Panc1 (cell line): ENCODE data around the gene SLC6A6. TPM values are rescaled to one million over a fixed set of nuclear protein-coding genes. Genes with fewer than 3 reads are reported as not detected.
A peak's percentile ranks its signal among the peaks of the same experiment; 100 is the strongest.

Source experiments
- ATAC-seq: fragments of 200-7000 bp; cut with Tn5 transposase; 2 replicates; pipeline ENCODE4 v1.9.1; 2020; ENCODE audit warnings: mild to moderate bottlenecking, moderate library complexity
- BruUV-seq: library from RNA; stranded (reverse); fragments of 400-500 nt; replicated peaks from 2 replicates; lab custom pipeline; 2021; lab: Mats Ljungman, UMichigan
- CTCF ChIA-PET: fragments of 300-600 bp; sonication (Branson Sonifier 250); formaldehyde crosslinking; loops from one replicate; lab custom pipeline; 2022; ENCODE audit warnings: antibody characterized with exemption; lab: Charles Lee
- POLR2A ChIA-PET: fragments of 300-600 bp; sonication (Branson Sonifier 250); formaldehyde crosslinking; loops from one replicate; lab custom pipeline; 2022; ENCODE audit warnings: antibody characterized with exemption; lab: Charles Lee
- DNase-seq: peaks from one replicate; pipeline ENCODE4 v3.0.0-alpha.2; 2010; ENCODE audit warnings: low read depth, low spot score
- H3K27ac ChIP-seq: 2 replicates; pipeline ENCODE4 v1.5.1; 2011; ENCODE audit warnings: mild to moderate bottlenecking, low read length, inconsistent platforms
- H3K27me3 ChIP-seq: fragments of 200-500 bp; sonication (Bioruptor generic); 2 replicates; pipeline ENCODE4 v1.6.0; 2014; ENCODE audit warnings: low read length, inconsistent platforms; ENCODE audit not compliant: control insufficient read depth, insufficient read depth
- H3K36me3 ChIP-seq: fragments of 200-500 bp; sonication (Bioruptor generic); 2 replicates; pipeline ENCODE4 v1.5.1; 2014; ENCODE audit warnings: inconsistent platforms, mild to moderate bottlenecking, low read length, moderate library complexity; ENCODE audit not compliant: control insufficient read depth, insufficient read depth
- H3K4me1 ChIP-seq: 2 replicates; pipeline ENCODE4 v1.5.1; 2011; ENCODE audit warnings: inconsistent platforms, mild to moderate bottlenecking, low read length, moderate library complexity; ENCODE audit not compliant: control insufficient read depth, insufficient read depth
- H3K4me3 ChIP-seq, 2 experiments: 2 replicates each; pipeline ENCODE4 v1.5.1; 2011 to 2012; ENCODE audit warnings: low read depth in 2 of 2, low read length in 2 of 2, mild to moderate bottlenecking in 2 of 2, inconsistent platforms in 1 of 2, moderate library complexity in 1 of 2
- H3K9me3 ChIP-seq: fragments of 200-500 bp; sonication (Bioruptor generic); 2 replicates; pipeline ENCODE4 v1.5.1; 2014; ENCODE audit warnings: low read depth, mild to moderate bottlenecking, inconsistent platforms, low read length, moderate library complexity; ENCODE audit not compliant: control insufficient read depth, insufficient read depth
- POLR2AphosphoS5 ChIP-seq: IDR thresholded peaks from 2 replicates; pipeline ENCODE4 v1.6.1; 2012; ENCODE audit warnings: mild to moderate bottlenecking, low read depth, low read length, moderate library complexity
- SIN3A ChIP-seq: IDR thresholded peaks from 2 replicates; pipeline ENCODE4 v1.6.1; 2012; ENCODE audit warnings: low read depth, mild to moderate bottlenecking, low read length, moderate library complexity, borderline replicate concordance; ENCODE audit not compliant: insufficient read depth
- TCF7L2 ChIP-seq: IDR thresholded peaks from 2 replicates; pipeline ENCODE4 v1.6.1; 2011; ENCODE audit warnings: mild to moderate bottlenecking, low read depth, low read length, inconsistent platforms
- in situ Hi-C: cut with HindIII; loops from 2 replicates; pipeline ENCODE4 v1.10.0; 2016; ENCODE audit warnings: low sequenced_read_pairs, low pct_unique_long_range_greater_than_20kb
- intact Hi-C: fragments of 100-400 bp; cut with micrococcal nuclease; formaldehyde crosslinking; loops from one replicate; pipeline ENCODE4 v1.10.0; 2022; ENCODE audit not compliant: unreplicated experiment
- total RNA-seq: library from RNA; stranded (reverse); gene quantifications from one replicate; pipeline ENCODE4 v1.2.1, GENCODE V29; 2021; ENCODE audit not compliant: unreplicated experiment
- TF ChIP-seq, protein P1 (sequence below): fragments of 450-650 bp; IDR thresholded peaks from 2 replicates; pipeline ENCODE4 v1.5.1; 2017; ENCODE audit warnings: mild to moderate bottlenecking
- TF ChIP-seq, protein P2 (sequence below), 2 experiments: IDR thresholded peaks; 2 replicates each; pipeline ENCODE4 v1.6.1; 2011 to 2012; ENCODE audit warnings: low read depth in 2 of 2, control low read depth in 1 of 2, low read length in 1 of 2, mild to moderate bottlenecking in 1 of 2, moderate library complexity in 1 of 2; ENCODE audit not compliant: insufficient read depth in 1 of 2

Gene SLC6A6
- total RNA-seq, 1 experiment from 2014 or later, result 61.0 TPM

DNA sequence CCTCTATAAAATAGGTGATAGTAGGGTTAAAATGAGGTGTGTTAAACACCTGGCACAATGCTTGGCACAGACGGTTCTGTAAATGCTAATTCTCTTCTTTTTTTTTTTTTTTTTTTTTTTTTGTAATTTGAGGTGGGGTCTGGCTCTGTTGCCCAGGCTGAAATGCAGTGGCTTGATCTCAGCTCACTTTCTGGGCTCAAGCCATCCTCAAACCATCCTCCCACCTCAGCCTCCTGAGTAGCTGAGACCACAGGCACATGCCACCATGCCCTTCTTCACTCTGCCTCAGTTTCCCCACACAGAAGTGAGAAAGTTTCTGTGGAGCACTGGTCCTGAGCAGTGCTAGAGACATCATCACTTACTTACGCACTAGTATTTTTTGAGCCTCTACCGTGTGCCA lies 57.4 kb downstream of the SLC6A6 start:
- no peaks in the 10 kb centered on the region for H3K9me3 ChIP-seq
- no TSS peak for BruUV-seq
- ATAC-seq, result no peak
- H3K27ac ChIP-seq, result peak overlapping the region; percentile 65; the same call in 1 of the 2 replicates
- ChIA-PET CTCF (interaction anchor here (1.6 kb wide), 1 partner anchor 198 kb away, joined by 4 read pairs; no protein-coding TSS in a partner anchor), POLR2A (no interaction called here)
- DNase-seq, result no peak
- no peak for TF ChIP-seq TCF7L2
- TF ChIP-seq, protein P1, sequence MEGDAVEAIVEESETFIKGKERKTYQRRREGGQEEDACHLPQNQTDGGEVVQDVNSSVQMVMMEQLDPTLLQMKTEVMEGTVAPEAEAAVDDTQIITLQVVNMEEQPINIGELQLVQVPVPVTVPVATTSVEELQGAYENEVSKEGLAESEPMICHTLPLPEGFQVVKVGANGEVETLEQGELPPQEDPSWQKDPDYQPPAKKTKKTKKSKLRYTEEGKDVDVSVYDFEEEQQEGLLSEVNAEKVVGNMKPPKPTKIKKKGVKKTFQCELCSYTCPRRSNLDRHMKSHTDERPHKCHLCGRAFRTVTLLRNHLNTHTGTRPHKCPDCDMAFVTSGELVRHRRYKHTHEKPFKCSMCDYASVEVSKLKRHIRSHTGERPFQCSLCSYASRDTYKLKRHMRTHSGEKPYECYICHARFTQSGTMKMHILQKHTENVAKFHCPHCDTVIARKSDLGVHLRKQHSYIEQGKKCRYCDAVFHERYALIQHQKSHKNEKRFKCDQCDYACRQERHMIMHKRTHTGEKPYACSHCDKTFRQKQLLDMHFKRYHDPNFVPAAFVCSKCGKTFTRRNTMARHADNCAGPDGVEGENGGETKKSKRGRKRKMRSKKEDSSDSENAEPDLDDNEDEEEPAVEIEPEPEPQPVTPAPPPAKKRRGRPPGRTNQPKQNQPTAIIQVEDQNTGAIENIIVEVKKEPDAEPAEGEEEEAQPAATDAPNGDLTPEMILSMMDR, result no peak
- no peak overlapping the region for H3K4me3 ChIP-seq
- in situ Hi-C loops, result no loop called here
- intact Hi-C loops, result loop anchor here (10.0 kb wide), 1 partner anchor 55 kb away; the partner anchor contains the start of gene SLC6A6
- peaks cover 66% of the 10 kb centered on the region for H3K4me1 ChIP-seq
- H3K36me3 ChIP-seq, result no peaks in the 10 kb centered on the region
- H3K27me3 ChIP-seq, result no peaks in the 10 kb centered on the region

DNA sequence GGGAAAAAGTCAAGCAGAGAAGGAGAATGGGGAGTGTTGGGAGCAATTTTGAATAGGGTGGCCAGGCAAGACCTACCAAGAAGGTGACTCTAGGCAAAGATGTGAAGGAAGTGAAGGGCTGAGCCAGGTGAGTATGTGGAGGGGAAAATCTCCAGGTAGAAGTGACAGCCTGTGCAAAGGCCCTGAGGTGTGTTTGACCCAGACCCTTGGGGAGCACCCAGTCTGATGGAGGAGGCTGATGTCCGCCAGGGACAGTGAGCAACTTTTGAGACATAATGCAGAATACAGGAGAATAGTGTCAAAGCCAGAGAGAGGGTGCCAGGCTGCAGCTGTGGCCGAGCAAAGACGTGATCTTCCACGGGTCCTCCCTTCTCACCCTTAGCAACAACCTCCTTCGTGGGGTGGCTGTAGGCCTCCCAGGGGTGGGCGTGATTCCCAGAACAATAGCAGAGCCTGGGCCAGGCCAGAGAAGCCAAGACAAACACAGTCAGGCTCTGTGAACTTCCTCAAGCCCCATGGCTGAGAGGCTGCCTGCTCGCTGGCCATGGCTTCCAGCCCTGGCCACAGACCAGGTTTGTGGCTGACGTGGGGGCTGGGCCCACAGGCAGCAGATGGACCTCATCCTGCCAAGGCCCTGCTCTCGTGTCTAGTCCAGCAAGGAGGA lies 58.1 kb downstream of the SLC6A6 start:
- BruUV-seq, result TSS peak; percentile 38
- H3K36me3 ChIP-seq, result no peaks in the 10 kb centered on the region
- H3K9me3 ChIP-seq, result no peaks in the 10 kb centered on the region
- POLR2A ChIA-PET, result no interaction called here
- no peak overlapping the region for H3K4me3 ChIP-seq
- CTCF ChIA-PET, result interaction anchor here (1.0 to 1.6 kb wide), 3 partner anchors 199 to 257 kb away, joined by 3 to 4 read pairs (median 4); no protein-coding TSS in a partner anchor
- in situ Hi-C loops (no loop called here), intact Hi-C loops (no loop called here)
- no peaks in the 10 kb centered on the region for H3K27me3 ChIP-seq
- peak; percentile 59; the same call in 1 of the 2 replicates for ATAC-seq
- TF ChIP-seq SIN3A (no peak), POLR2AphosphoS5 (no peak), TCF7L2 (no peak)
- TF ChIP-seq, protein P2, sequence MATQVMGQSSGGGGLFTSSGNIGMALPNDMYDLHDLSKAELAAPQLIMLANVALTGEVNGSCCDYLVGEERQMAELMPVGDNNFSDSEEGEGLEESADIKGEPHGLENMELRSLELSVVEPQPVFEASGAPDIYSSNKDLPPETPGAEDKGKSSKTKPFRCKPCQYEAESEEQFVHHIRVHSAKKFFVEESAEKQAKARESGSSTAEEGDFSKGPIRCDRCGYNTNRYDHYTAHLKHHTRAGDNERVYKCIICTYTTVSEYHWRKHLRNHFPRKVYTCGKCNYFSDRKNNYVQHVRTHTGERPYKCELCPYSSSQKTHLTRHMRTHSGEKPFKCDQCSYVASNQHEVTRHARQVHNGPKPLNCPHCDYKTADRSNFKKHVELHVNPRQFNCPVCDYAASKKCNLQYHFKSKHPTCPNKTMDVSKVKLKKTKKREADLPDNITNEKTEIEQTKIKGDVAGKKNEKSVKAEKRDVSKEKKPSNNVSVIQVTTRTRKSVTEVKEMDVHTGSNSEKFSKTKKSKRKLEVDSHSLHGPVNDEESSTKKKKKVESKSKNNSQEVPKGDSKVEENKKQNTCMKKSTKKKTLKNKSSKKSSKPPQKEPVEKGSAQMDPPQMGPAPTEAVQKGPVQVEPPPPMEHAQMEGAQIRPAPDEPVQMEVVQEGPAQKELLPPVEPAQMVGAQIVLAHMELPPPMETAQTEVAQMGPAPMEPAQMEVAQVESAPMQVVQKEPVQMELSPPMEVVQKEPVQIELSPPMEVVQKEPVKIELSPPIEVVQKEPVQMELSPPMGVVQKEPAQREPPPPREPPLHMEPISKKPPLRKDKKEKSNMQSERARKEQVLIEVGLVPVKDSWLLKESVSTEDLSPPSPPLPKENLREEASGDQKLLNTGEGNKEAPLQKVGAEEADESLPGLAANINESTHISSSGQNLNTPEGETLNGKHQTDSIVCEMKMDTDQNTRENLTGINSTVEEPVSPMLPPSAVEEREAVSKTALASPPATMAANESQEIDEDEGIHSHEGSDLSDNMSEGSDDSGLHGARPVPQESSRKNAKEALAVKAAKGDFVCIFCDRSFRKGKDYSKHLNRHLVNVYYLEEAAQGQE (IDR thresholded peaks at IDR 0.05; ENCODE audit: insufficient read depth in 1 of 2, low read depth in 2 of 2, low read length in 1 of 2), result no peak
- TF ChIP-seq, protein P1, result no peak
- DNase-seq, result no peak
- H3K27ac ChIP-seq, result peak overlapping the region; percentile 65
- H3K4me1 ChIP-seq, result peaks cover 59% of the 10 kb centered on the region
